ENCODE data around the gene CD52. TPM values are rescaled to one million over a fixed set of nuclear protein-coding genes. Genes with fewer than 3 reads are reported as not detected.

The CD52 gene
- total and polyA plus RNA-seq, 2 of the 13 experiments (the other 11 are each of a cell fraction or from before 2014, with no cell fraction given): 0.32 TPM; not detected in 1

- 89% methylated on average over 3 of the region's 3 CpGs for WGBS (ENCODE audit: low lambda C conversion rate)
- no peaks in the 10 kb centered on the region for H3K4me1 ChIP-seq (ENCODE audit: insufficient read depth, low read length)
- in situ Hi-C loops (cut with HindIII; ENCODE audit: extremely low pct_ligation_motif_present, low pct_unique_long_range_greater_than_20kb) (loop anchor here (5.0 kb wide), 2 partner anchors 38 to 42 kb away; partner anchors contain the start of gene SH3BGRL3), intact Hi-C loops (cut with micrococcal nuclease; ENCODE audit: unreplicated experiment) (no loop called here)
- H3K4me3 ChIP-seq (replicated peaks in 1 of 3; ENCODE audit: insufficient read depth in 1 of 3, low read depth in 2 of 3, low read length in 3 of 3): no peak overlapping the region
- ATAC-seq: no peak
- CTCF ChIA-PET (ENCODE audit: low intra/inter-chr PET ratio, low total read pairs): no interaction called here
- H3K4me2 ChIP-seq (ENCODE audit: low read depth, low read length): no peak overlapping the region
- no peaks in the 10 kb centered on the region for H3K36me3 ChIP-seq (replicated peaks in 1 of 2; ENCODE audit: control insufficient read depth in 1 of 2, insufficient read depth in 2 of 2, low read length in 2 of 2)
- no TSS peak for BruUV-seq (replicated peaks)
- no peaks in the 10 kb centered on the region for H3K27me3 ChIP-seq (ENCODE audit: control insufficient read depth in 1 of 2, insufficient read depth in 2 of 2, low read length in 2 of 2)
- no peak for TF ChIP-seq ASH2L (IDR thresholded peaks at IDR 0.05; ENCODE audit: insufficient read length, low read depth, low read length)
- no peak for TF ChIP-seq SUZ12 (IDR thresholded peaks at IDR 0.05; ENCODE audit: low read depth, low read length)
- TF ChIP-seq SP140L (CRISPR knock-in tag; IDR thresholded peaks at IDR 0.05; ENCODE audit: borderline replicate concordance): no peak
- no peak for TF ChIP-seq MYC (CRISPR knock-in tag; IDR thresholded peaks at IDR 0.05; ENCODE audit: borderline replicate concordance)
- TF ChIP-seq DNMT1 (CRISPR knock-in tag; IDR thresholded peaks at IDR 0.05): no peak
- no peak for TF ChIP-seq ZNF101 (CRISPR knock-in tag; IDR thresholded peaks at IDR 0.05; ENCODE audit: borderline replicate concordance, low read depth)
- no peak for TF ChIP-seq CHD4 (IDR thresholded peaks at IDR 0.05; ENCODE audit: borderline replicate concordance, low read length)
- no peak for TF ChIP-seq TARDBP (CRISPR knock-in tag; IDR thresholded peaks at IDR 0.05)
- TF ChIP-seq FOXK1 (CRISPR knock-in tag; IDR thresholded peaks at IDR 0.05; ENCODE audit: borderline replicate concordance, low read depth): no peak
- no peak for TF ChIP-seq ARNT (IDR thresholded peaks at IDR 0.05)
- TF ChIP-seq ZNF530 (CRISPR knock-in tag; IDR thresholded peaks at IDR 0.05; ENCODE audit: low read depth): no peak
- no peak for TF ChIP-seq MED13 (CRISPR knock-in tag; IDR thresholded peaks at IDR 0.05)
- TF ChIP-seq ZNF180 (CRISPR knock-in tag; IDR thresholded peaks at IDR 0.05; ENCODE audit: borderline replicate concordance, low read depth): no peak
- no peak for TF ChIP-seq HIVEP1 (CRISPR knock-in tag; IDR thresholded peaks at IDR 0.05)
- TF ChIP-seq ZNF703 (CRISPR knock-in tag; IDR thresholded peaks at IDR 0.05; ENCODE audit: borderline replicate concordance): no peak
- TF ChIP-seq HOXA3 (CRISPR knock-in tag; IDR thresholded peaks at IDR 0.05): no peak
- DNase-seq (ENCODE audit: low spot score): no peak
- no peak overlapping the region for H2AFZ ChIP-seq (ENCODE audit: low read length)
- H3K79me2 ChIP-seq (ENCODE audit: insufficient read depth, low read length): no peaks in the 10 kb centered on the region
- H3K27ac ChIP-seq (ENCODE audit: extremely low read length, insufficient read depth, low read length): no peak overlapping the region
- FAIRE-seq: no peak
- POLR2A ChIA-PET: no interaction called here
- no peaks in the 10 kb centered on the region for H4K20me1 ChIP-seq (ENCODE audit: insufficient read depth, low read length)
- no peak overlapping the region for H3K9ac ChIP-seq (ENCODE audit: insufficient read depth, low read depth, low read length)
- no peaks in the 10 kb centered on the region for H3K9me3 ChIP-seq (ENCODE audit: low read length)
Measured at GRCh38 chr1:26324550-26324949, 6.8 kb downstream of the CD52 start.

Data from HepG2 (cell line).